Cerebellar nuclear complex (tissue), 1 donor: ENCODE data around the gene KCNB1.
A peak's percentile ranks its signal among the peaks of the same experiment; 100 is the strongest.

Experiments used
- DNase-seq, 2 experiments: peaks; one replicate each; lab custom pipeline; 2025; lab: John Stamatoyannopoulos, UW

KCNB1 gene

GRCh38 chr20:49351775-49352174 is 130.7 kb downstream of the KCNB1 start:
- DNase-seq = no peak

- DNase-seq = no peak
Observed at GRCh38 chr20:49349694-49350252, 132.7 kb downstream of the KCNB1 start.

- no peak for DNase-seq
Observed at GRCh38 chr20:49349078-49349477, 133.4 kb downstream of the KCNB1 start.

- DNase-seq = no peak
Observed at GRCh38 chr20:49348563-49348962, 133.9 kb downstream of the KCNB1 start.

- DNase-seq = no peak
Observed at GRCh38 chr20:49347156-49347555, 135.3 kb downstream of the KCNB1 start.

GRCh38 chr20:49346682-49347081 is 135.8 kb downstream of the KCNB1 start:
- DNase-seq = no peak

- DNase-seq = peak in 1 of 2 experiments; percentile 17
Observed at GRCh38 chr20:49345524-49345923, 136.9 kb downstream of the KCNB1 start.

- peak in 1 of 2 experiments; percentile 9 for DNase-seq
Observed at GRCh38 chr20:49344975-49345374, 137.5 kb downstream of the KCNB1 start.

- DNase-seq = no peak
Observed at GRCh38 chr20:49344140-49344539, 138.3 kb downstream of the KCNB1 start.

GRCh38 chr20:49343246-49343645 is 139.2 kb downstream of the KCNB1 start:
- no peak for DNase-seq

GRCh38 chr20:49340161-49340966 is 142.1 kb downstream of the KCNB1 start:
- DNase-seq = peak in 1 of 2 experiments; percentile 11

GRCh38 chr20:49339123-49339522 is 143.3 kb downstream of the KCNB1 start:
- DNase-seq = no peak

GRCh38 chr20:49338061-49338460 is 144.4 kb downstream of the KCNB1 start:
- no peak for DNase-seq

- DNase-seq = no peak
Observed at GRCh38 chr20:49337357-49337756, 145.1 kb downstream of the KCNB1 start.

GRCh38 chr20:49336786-49337185 is 145.7 kb downstream of the KCNB1 start:
- DNase-seq = no peak

GRCh38 chr20:49335476-49335875 is 147.0 kb downstream of the KCNB1 start:
- no peak for DNase-seq

- no peak for DNase-seq
Observed at GRCh38 chr20:49330701-49331615, 151.5 kb downstream of the KCNB1 start.

- DNase-seq = no peak
Observed at GRCh38 chr20:49328790-49329189, 153.7 kb downstream of the KCNB1 start.

GRCh38 chr20:49326026-49326425 is 156.4 kb downstream of the KCNB1 start:
- no peak for DNase-seq

GRCh38 chr20:49324306-49324705 is 158.2 kb downstream of the KCNB1 start:
- DNase-seq = no peak

GRCh38 chr20:49323622-49324238 is 158.7 kb downstream of the KCNB1 start:
- no peak for DNase-seq

- no peak for DNase-seq
Observed at GRCh38 chr20:49320460-49320859, 162.0 kb downstream of the KCNB1 start.
